Suprapubic skin (tissue), 4 donors: ENCODE results near the gene SEL1L3. TPM values are rescaled to one million over a fixed set of nuclear protein-coding genes. Genes with fewer than 3 reads are reported as not detected.

ENCODE experiments used
- DNase-seq, 2 donors: peaks; one replicate each; pipeline ENCODE4 v3.0.0-alpha.2; 2019; ENCODE audit warnings: low spot score in 2 of 2
- H3K27ac ChIP-seq: fragments of 200-600 bp; sonication (generic); one replicate; pipeline ENCODE4 v1.5.1; 2019
- H3K27me3 ChIP-seq: fragments of 200-600 bp; sonication (generic); one replicate; pipeline ENCODE4 v1.5.1; 2019
- H3K36me3 ChIP-seq: fragments of 200-600 bp; sonication (generic); one replicate; pipeline ENCODE4 v1.5.1; 2019
- H3K4me1 ChIP-seq: fragments of 200-600 bp; sonication (generic); one replicate; pipeline ENCODE4 v1.5.1; 2019
- H3K4me3 ChIP-seq: fragments of 200-600 bp; sonication (generic); one replicate; pipeline ENCODE4 v1.5.1; 2019; ENCODE audit warnings: mild to moderate bottlenecking
- H3K9me3 ChIP-seq: fragments of 200-600 bp; sonication (generic); one replicate; pipeline ENCODE4 v1.5.1; 2019
- CTCF ChIP-seq, 2 donors: fragments of 200-600 bp in 1 of 2; fragments of 450-650 bp in 1 of 2; sonication (generic) in 1 of 2; IDR thresholded peaks; one replicate each; pipeline ENCODE4 v1.5.1; 2016 to 2019; ENCODE audit warnings: antibody characterized with exemption in 2 of 2, mild to moderate bottlenecking in 1 of 2, moderate library complexity in 1 of 2
- EP300 ChIP-seq: sonication (generic); formaldehyde crosslinking; IDR thresholded peaks from one replicate; pipeline ENCODE4 v1.6.1; 2017; ENCODE audit warnings: antibody characterized with exemption
- POLR2A ChIP-seq, 2 donors: fragments of 450-650 bp; IDR thresholded peaks; one replicate each; pipeline ENCODE4 v1.6.1; 2017; ENCODE audit warnings: antibody characterized with exemption in 2 of 2, mild to moderate bottlenecking in 2 of 2, moderate library complexity in 2 of 2
- POLR2AphosphoS5 ChIP-seq, 3 donors: sonication (generic); formaldehyde crosslinking; IDR thresholded peaks; one replicate each; pipeline ENCODE4 v1.6.1; 2017; ENCODE audit warnings: antibody characterized with exemption in 3 of 3
- WGBS: methylation state at CpG from one replicate; pipeline ENCODE4 v1.1.5; 2018; 5-methylcytosine and 5-hydroxymethylcytosine counted together
- total RNA-seq, 4 donors: library from RNA; depleted of rRNA; stranded (reverse); fragments of >200 nt; gene quantifications; one replicate each; pipeline ENCODE4 v1.1.0, GENCODE V29; 2016

SEL1L3 gene
- total RNA-seq, 4 donors from 2014 or later: 5.5 to 16.0 (median 12.3) TPM

- WGBS: 92% methylated on average over 7 of the region's 7 CpGs
- Histone ChIP-seq H3K4me1 (no peaks in the 10 kb centered on the region), H3K27ac (no peak overlapping the region), H3K9me3 (no peaks in the 10 kb centered on the region), H3K36me3 (no peaks in the 10 kb centered on the region), H3K4me3 (no peak overlapping the region), H3K27me3 (no peaks in the 10 kb centered on the region)
- no peak for TF ChIP-seq POLR2AphosphoS5 (IDR thresholded peaks at IDR 0.05)
- TF ChIP-seq POLR2A (IDR thresholded peaks at IDR 0.05): no peak
- no peak for TF ChIP-seq EP300
- no peak for TF ChIP-seq CTCF (IDR thresholded peaks at IDR 0.05)
- no peak for DNase-seq
These were observed 15.5 kb downstream of the SEL1L3 start for GRCh38 chr4:25847329-25847728.

- 93% methylated on average over 8 of the region's 12 CpGs for WGBS
- no peak for DNase-seq
- Histone ChIP-seq H3K4me3 (no peak overlapping the region), H3K4me1 (no peaks in the 10 kb centered on the region), H3K9me3 (no peaks in the 10 kb centered on the region), H3K36me3 (no peaks in the 10 kb centered on the region), H3K27me3 (no peaks in the 10 kb centered on the region), H3K27ac (no peak overlapping the region)
- no peak for TF ChIP-seq POLR2A (IDR thresholded peaks at IDR 0.05)
- TF ChIP-seq CTCF (IDR thresholded peaks at IDR 0.05): no peak
- no peak for TF ChIP-seq POLR2AphosphoS5 (IDR thresholded peaks at IDR 0.05)
- TF ChIP-seq EP300: no peak
These were observed 16.7 kb downstream of the SEL1L3 start for GRCh38 chr4:25845841-25846653.

GRCh38 chr4:25844961-25845712 is 17.7 kb downstream of the SEL1L3 start:
- no peaks in the 10 kb centered on the region for H3K36me3 ChIP-seq
- no peaks in the 10 kb centered on the region for H3K9me3 ChIP-seq
- TF ChIP-seq POLR2AphosphoS5 (IDR thresholded peaks at IDR 0.05) (no peak), EP300 (no peak), POLR2A (IDR thresholded peaks at IDR 0.05) (no peak), CTCF (IDR thresholded peaks at IDR 0.05) (no peak)
- DNase-seq: no peak
- H3K27me3 ChIP-seq: no peaks in the 10 kb centered on the region
- H3K27ac ChIP-seq: no peak overlapping the region
- no peaks in the 10 kb centered on the region for H3K4me1 ChIP-seq
- no peak overlapping the region for H3K4me3 ChIP-seq
- WGBS: 92% methylated on average over 4 of the region's 4 CpGs

- Histone ChIP-seq H3K4me3 (no peak overlapping the region), H3K27me3 (no peaks in the 10 kb centered on the region), H3K9me3 (no peaks in the 10 kb centered on the region), H3K27ac (no peak overlapping the region), H3K36me3 (no peaks in the 10 kb centered on the region), H3K4me1 (no peaks in the 10 kb centered on the region)
- no peak for TF ChIP-seq EP300
- no peak for TF ChIP-seq POLR2A (IDR thresholded peaks at IDR 0.05)
- no peak for TF ChIP-seq CTCF (IDR thresholded peaks at IDR 0.05)
- no peak for TF ChIP-seq POLR2AphosphoS5 (IDR thresholded peaks at IDR 0.05)
- DNase-seq: no peak
- 80% methylated on average over 19 of the region's 22 CpGs for WGBS
These were observed 19.3 kb downstream of the SEL1L3 start for GRCh38 chr4:25843340-25844097.
